AG09319 (cell line): ENCODE results near the gene COL11A2.

Experiments
- DNase-seq: peaks from one replicate; pipeline ENCODE4 v3.0.0-alpha.2; 2010; ENCODE audit warnings: low read depth; ENCODE audit errors: extremely low read depth
- CTCF ChIP-seq: IDR thresholded peaks from 2 replicates; pipeline ENCODE4 v1.5.1; 2011; ENCODE audit warnings: low read depth, mild to moderate bottlenecking, inconsistent platforms, low read length, moderate library complexity

Gene COL11A2

GRCh38 chr6:33181141-33181540 is 11.1 kb downstream of the COL11A2 start:
- no peak for DNase-seq
- no peak for TF ChIP-seq CTCF

GRCh38 chr6:33178755-33179475 is 13.4 kb downstream of the COL11A2 start:
- TF ChIP-seq CTCF: no peak
- no peak for DNase-seq

- DNase-seq: no peak
- TF ChIP-seq CTCF: no peak
These were observed 14.5 kb downstream of the COL11A2 start for GRCh38 chr6:33177552-33178446.

GRCh38 chr6:33176906-33177305 is 15.4 kb downstream of the COL11A2 start:
- no peak for TF ChIP-seq CTCF
- no peak for DNase-seq

- no peak for DNase-seq
- TF ChIP-seq CTCF: no peak
These were observed 16.7 kb downstream of the COL11A2 start for GRCh38 chr6:33175436-33176069.

GRCh38 chr6:33174784-33175183 is 17.5 kb downstream of the COL11A2 start:
- no peak for TF ChIP-seq CTCF
- DNase-seq: no peak
